Effector CD4-positive, alpha-beta T cell (primary cell): ENCODE measurements around the gene RTL9.
"Not testable (repeated sequence)": the region's sequence is repeated elsewhere in the genome, so short reads cannot be mapped to it uniquely, and the experiment has no call there.

Source experiments
- DNase-seq: peaks from one replicate; pipeline ENCODE4 v3.0.0-alpha.2; 2020

The RTL9 gene

DNA sequence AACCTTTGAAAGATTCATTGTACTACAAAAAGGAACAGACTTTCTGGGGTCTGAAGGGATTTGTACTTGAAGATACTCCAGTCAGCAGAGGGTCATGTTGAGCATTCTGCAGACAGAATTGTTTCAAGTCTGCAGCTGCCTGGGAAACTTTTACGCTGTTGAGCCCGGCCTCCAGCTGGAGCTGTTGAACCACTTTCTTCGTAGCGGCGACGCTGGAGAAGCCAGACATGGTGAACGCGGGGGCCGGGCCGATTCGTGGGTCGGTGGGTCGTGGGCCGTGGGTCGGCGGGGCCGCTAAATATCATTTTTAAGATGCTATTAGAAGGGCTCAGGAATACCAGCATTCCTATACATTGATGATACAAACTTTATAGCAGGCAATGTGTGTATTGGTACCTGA is 12.0 kb upstream of the RTL9 start:
- DNase-seq: no peak

- no peak for DNase-seq
Measured at GRCh38 chrX:110359273-110359672, 625 bp downstream of the RTL9 start.

GRCh38 chrX:110363244-110363643 is 4.6 kb downstream of the RTL9 start:
- no peak for DNase-seq

- no peak for DNase-seq
Measured at GRCh38 chrX:110373310-110373709, 14.7 kb downstream of the RTL9 start.

GRCh38 chrX:110374559-110374958 is 15.9 kb downstream of the RTL9 start:
- DNase-seq: no peak

- DNase-seq: no peak
Measured at GRCh38 chrX:110381216-110381615, 22.6 kb downstream of the RTL9 start.

DNA sequence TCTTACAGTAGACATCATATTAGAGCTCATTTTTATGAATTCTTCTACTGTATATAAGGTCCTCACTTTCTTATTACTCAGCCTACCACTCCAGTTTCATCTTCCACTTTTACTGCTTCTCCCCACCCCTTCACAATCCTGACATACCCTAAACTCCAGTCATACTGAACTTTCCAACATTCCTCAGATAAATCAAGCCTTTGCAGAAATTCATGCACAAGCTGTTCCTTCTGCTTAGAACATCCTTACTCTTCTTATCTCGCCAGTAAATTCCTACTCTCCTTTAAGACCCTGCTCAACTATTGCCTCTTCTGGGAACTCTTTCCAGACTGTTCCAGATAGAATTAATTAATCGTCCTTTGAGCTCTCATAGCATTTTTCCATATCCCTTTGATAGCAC is 24.8 kb downstream of the RTL9 start:
- DNase-seq: no peak

GRCh38 chrX:110384490-110384889 is 25.8 kb downstream of the RTL9 start:
- DNase-seq: no peak

DNA sequence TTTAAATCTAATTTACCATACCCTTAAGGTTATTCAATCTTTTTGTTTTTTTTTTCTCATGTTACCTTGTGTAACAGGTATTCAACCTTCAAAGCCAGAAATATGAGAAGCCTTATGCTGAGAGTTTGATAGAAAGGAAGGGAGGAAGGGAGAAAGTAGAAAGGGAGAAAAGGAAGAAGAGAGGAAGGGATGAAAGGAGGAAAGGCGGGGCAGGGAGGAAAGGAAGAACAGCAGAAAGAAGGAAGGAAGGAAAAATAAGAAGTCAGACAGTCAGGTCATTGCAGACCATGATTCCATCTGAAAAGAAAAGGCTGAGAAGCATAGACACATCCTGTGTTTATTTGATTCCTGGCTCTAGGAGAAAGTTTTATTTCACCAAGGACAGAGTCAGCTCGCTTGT is 30.9 kb downstream of the RTL9 start:
- no peak for DNase-seq

DNA sequence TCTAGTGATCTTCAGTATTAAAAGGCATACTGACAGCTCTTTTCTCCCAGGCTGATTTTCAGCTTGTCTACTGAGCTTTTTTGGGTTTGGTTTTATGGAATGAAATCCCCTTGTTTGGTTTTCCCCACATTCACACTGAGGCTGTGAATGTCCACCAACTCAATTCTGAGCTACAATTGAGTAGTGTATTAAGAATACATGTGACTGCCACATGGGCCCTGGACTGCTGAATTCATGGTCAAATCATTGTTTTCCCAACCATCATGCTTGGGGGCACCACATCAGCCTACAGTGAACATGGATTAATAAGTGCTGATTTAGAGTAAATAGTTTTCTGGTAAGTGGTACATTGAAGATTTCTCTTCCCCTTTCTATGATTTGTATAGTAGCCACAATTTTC is 32.4 kb downstream of the RTL9 start:
- DNase-seq: no peak

DNA sequence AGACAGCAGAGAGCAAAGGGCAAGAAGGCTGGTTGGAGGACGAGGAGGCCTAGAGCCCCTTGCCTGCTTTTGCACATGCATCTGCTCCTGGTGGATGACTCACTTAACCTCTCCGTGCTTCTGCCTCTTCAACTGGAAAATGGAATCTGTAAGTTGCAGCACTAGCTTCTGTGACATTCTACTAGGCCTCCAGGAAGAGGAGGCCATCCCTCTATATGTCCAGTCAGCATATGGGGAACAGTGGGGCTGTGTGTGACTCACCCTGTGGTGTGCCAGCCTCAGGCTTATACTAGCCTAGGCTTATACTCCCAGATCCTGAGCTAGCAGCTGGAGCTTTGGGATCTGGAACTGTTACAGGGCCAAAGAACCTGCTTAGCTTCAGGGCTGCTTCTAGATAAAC is 36.0 kb downstream of the RTL9 start:
- no peak for DNase-seq

GRCh38 chrX:110395877-110396276 is 37.2 kb downstream of the RTL9 start:
- no peak for DNase-seq

GRCh38 chrX:110396735-110397134 is 38.1 kb downstream of the RTL9 start:
- DNase-seq: no peak

DNA sequence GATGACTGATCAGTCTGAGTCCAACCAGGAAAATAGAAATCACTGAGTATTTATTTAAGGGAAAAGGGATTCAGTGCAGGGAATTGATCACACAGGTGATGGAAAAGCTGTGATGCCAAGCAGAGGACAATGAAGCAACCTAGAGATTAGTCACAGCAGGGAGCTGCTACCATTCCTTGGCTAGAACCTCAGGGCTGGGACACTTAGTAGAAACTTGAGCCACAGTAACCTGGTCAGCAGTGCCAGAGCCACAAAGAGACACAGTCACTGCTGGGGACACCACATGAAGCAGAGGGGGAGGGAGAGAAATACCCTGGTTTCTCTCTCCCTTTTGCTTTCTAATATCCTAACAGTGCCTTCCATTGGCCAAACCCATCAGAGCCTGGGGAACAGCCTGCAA is 38.7 kb downstream of the RTL9 start:
- DNase-seq: no peak

- no peak for DNase-seq
Measured at GRCh38 chrX:110397904-110398303, 39.3 kb downstream of the RTL9 start.

DNA sequence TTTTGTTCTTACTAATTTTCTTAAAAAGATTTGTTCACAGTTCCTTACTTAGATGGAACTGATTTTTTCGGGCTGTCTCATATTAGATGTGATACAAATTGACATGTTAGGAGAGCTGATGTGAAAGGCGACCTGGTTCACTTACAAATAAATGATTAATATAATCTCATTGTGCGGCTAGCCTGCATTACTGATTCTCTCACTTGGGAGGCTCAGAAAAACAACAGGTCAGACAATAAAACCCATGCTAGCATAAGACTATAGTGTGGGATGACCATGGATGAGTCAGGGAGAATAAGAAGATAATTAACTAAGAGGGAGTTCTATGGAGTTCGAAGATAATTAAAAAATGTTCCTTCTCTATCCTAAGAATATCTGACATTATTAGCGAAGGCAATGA is 40.8 kb downstream of the RTL9 start:
- no peak for DNase-seq

DNA sequence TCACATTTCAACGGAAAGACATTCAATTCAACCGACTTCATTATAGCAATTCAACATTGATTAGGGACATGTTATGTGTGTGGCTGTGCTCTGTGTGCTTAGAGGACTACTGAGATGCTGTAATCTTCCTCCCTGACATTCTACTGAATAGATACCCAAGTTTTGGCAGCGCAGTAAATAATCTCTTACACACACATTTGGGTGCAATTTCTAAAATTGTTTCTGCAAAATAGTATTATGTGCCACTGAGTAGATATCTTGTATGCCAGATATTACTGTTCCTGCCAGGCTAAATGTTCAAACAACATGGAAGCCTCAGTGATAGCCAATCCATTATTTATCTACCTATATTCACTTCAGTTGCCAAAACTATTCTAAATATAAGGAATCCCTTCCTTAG is 41.3 kb downstream of the RTL9 start:
- DNase-seq: no peak

GRCh38 chrX:110401135-110401534 is 42.5 kb downstream of the RTL9 start:
- no peak for DNase-seq

DNA sequence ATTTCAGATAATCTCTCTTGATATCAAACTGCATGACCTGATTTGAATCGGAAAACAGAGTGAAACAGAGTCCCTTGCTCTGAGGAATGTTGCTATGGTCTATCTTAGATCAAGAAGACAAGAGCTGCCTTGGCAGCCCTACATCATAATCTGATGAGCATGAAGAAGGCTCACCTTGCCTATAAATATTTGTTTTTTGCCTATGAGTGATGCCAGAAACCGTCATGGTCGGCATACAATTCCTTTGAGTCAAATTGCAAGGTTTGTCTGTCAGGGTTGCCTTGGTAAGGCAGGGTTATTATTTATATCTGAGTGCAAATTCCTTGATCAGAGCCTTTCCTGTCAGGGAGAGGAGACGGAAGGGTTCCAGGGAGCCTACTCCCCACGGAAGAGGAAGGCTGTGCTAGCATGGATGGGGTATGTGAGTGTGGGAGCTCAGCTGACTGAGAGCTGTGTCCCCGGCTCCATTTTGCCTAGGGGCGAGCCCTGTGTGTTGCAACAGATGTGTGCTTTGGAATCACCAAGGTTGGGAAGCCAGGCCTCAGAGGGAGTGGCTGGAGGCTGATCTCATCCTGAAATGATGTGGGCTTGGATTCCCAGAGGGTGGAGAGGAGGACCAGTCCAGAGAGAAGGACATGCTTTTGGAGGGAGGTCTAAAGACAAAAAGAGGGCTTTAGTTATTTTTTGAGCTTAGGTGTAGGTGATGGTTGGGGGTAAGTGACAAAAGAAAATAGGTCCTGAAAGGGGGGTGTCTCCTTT is 43.6 kb downstream of the RTL9 start:
- DNase-seq: no peak

DNA sequence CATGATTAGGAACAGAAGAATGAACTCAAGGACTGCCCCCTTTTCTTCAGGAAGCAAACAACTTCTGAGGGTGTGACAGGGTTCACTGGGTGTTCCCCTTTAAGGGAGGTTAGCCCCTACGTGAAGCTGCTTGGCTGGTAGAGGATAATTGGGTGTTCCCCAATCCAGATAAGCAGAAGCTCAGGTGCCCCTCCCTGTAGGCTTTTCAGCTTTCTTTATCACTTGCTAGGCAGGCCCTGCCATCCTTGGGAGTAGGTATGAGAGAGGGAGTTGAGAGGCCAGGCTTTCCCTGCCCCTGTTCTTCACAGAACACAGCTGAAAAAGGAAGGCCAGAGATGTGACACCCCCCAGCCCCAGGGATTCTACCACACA is 44.2 kb downstream of the RTL9 start:
- no peak for DNase-seq

GRCh38 chrX:110403441-110404238 is 45.0 kb downstream of the RTL9 start:
- no peak for DNase-seq

DNA sequence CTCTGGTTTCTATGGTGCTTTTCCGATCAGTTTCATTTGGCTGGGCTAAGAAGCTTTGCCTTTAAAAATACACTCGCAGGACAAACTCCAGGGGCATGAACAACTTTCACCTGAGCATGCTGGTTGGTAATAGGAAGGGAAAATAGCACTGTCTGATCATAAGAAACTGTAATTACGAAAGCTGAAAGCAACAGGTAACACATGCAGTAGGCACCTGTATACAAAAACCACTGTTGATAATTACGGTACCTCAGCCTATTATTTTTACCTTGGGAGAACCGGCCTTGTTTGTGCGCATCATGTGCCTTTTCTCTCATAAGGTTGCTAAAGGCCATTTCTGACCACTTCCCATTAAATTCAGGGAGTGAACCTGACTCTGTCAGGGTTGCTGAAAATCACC is 45.7 kb downstream of the RTL9 start:
- no peak for DNase-seq

DNA sequence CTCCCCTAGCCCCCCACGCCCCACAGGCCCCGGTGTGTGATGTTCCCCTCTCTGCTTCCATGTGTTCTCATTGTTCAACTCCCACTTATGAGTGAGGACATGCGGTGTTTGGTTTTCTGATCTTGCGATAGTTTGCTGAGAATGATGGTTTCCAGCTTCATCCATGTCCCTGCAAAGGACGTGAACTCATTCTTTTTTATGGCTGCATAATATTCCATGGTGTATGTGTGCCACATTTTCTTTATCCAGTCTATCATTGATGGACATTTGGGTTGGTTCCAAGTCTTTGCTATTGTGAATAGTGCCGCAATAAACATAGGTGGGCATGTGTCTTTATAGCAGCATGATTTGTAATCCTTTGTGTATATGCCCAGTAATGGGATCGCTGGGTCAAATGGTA is 47.6 kb downstream of the RTL9 start:
- DNase-seq: not testable (repeated sequence)

DNA sequence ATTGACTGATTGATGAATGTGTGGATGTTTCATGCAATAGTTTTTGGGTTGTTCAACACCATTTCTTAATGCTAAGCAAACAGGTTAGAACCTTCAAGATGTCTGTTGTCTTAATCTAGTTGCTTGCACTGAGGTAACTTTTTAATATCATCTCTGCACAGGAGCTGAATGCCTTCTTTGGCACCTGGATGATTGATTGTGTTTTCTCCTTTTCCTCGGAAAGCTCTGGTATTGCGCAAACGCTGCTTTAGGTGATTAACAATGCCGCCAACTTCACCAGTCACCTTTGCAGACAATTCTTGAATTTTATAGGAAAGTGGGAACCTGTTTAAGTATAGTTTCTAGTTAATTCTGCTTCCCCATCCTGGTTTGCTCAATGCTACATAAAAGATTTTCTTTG is 48.2 kb downstream of the RTL9 start:
- no peak for DNase-seq
